ENCODE measurements around the gene MAGI2. TPM values are rescaled to one million over a fixed set of nuclear protein-coding genes. Genes with fewer than 3 reads are reported as not detected.

Gene MAGI2
- total RNA-seq, 1 experiment from 2014 or later, result 0.34 TPM

GRCh38 chr7:78746301-78746700, 707.2 kb downstream of the MAGI2 start:
- no peak overlapping the region for H3K27ac ChIP-seq (ENCODE audit: low read depth, low read length, poor library complexity, severe bottlenecking)
- BruUV-seq (replicated peaks), result no TSS peak
- ChIA-PET CTCF (no interaction called here), POLR2A (ENCODE audit: low non-redundant PET) (interaction anchor here (0.6 kb wide), 2 partner anchors 781 to 1364 kb away, joined by 4 to 22 read pairs; no protein-coding TSS in a partner anchor)
- no peaks in the 10 kb centered on the region for H3K27me3 ChIP-seq (replicated peaks; ENCODE audit: insufficient read depth, low read depth, low read length, poor library complexity)
- no peaks in the 10 kb centered on the region for H3K9me3 ChIP-seq (ENCODE audit: low read depth, low read length, poor library complexity, severe bottlenecking)
- TF ChIP-seq CTCF (conservative IDR thresholded peaks at IDR 0.05; ENCODE audit: low read depth, low read length), result no peak
- TF ChIP-seq EZH2 (IDR thresholded peaks at IDR 0.05; ENCODE audit: borderline replicate concordance, low read depth, low read length, poor library complexity, severe bottlenecking), result no peak
- intact Hi-C loops (cut with micrococcal nuclease; ENCODE audit: unreplicated experiment), result no loop called here
- H3K4me3 ChIP-seq (ENCODE audit: low read depth, low read length, poor library complexity, severe bottlenecking), result no peak overlapping the region
- H3K36me3 ChIP-seq (ENCODE audit: insufficient read depth, low read length, poor library complexity, severe bottlenecking), result no peaks in the 10 kb centered on the region
- no peaks in the 10 kb centered on the region for H3K4me1 ChIP-seq (ENCODE audit: insufficient read depth, low read length, poor library complexity, severe bottlenecking)
- no peak for DNase-seq (ENCODE audit: low spot score)

GRCh38 chr7:78742694-78743093, 710.8 kb downstream of the MAGI2 start:
- Histone ChIP-seq H3K4me3 (ENCODE audit: low read depth, low read length, poor library complexity, severe bottlenecking) (no peak overlapping the region), H3K27ac (ENCODE audit: low read depth, low read length, poor library complexity, severe bottlenecking) (no peak overlapping the region), H3K4me1 (ENCODE audit: insufficient read depth, low read length, poor library complexity, severe bottlenecking) (no peaks in the 10 kb centered on the region), H3K27me3 (replicated peaks; ENCODE audit: insufficient read depth, low read depth, low read length, poor library complexity) (peaks cover 9% of the 10 kb centered on the region), H3K9me3 (ENCODE audit: low read depth, low read length, poor library complexity, severe bottlenecking) (no peaks in the 10 kb centered on the region), H3K36me3 (ENCODE audit: insufficient read depth, low read length, poor library complexity, severe bottlenecking) (no peaks in the 10 kb centered on the region)
- no peak for DNase-seq (ENCODE audit: low spot score)
- BruUV-seq (replicated peaks), result no TSS peak
- ChIA-PET CTCF (no interaction called here), POLR2A (ENCODE audit: low non-redundant PET) (no interaction called here)
- no peak for TF ChIP-seq EZH2 (IDR thresholded peaks at IDR 0.05; ENCODE audit: borderline replicate concordance, low read depth, low read length, poor library complexity, severe bottlenecking)
- intact Hi-C loops (cut with micrococcal nuclease; ENCODE audit: unreplicated experiment), result no loop called here

- H3K4me3 ChIP-seq (ENCODE audit: low read depth, low read length, poor library complexity, severe bottlenecking), result no peak overlapping the region
- H3K36me3 ChIP-seq (ENCODE audit: insufficient read depth, low read length, poor library complexity, severe bottlenecking), result no peaks in the 10 kb centered on the region
- CTCF ChIA-PET, result no interaction called here
- TF ChIP-seq EZH2 (IDR thresholded peaks at IDR 0.05; ENCODE audit: borderline replicate concordance, low read depth, low read length, poor library complexity, severe bottlenecking), result no peak
- H3K4me1 ChIP-seq (ENCODE audit: insufficient read depth, low read length, poor library complexity, severe bottlenecking), result no peaks in the 10 kb centered on the region
- DNase-seq (ENCODE audit: low spot score), result no peak
- POLR2A ChIA-PET (ENCODE audit: low non-redundant PET), result no interaction called here
- intact Hi-C loops (cut with micrococcal nuclease; ENCODE audit: unreplicated experiment), result no loop called here
- peaks cover 14% of the 10 kb centered on the region for H3K27me3 ChIP-seq (replicated peaks; ENCODE audit: insufficient read depth, low read depth, low read length, poor library complexity)
- H3K9me3 ChIP-seq (ENCODE audit: low read depth, low read length, poor library complexity, severe bottlenecking), result no peaks in the 10 kb centered on the region
- no peak overlapping the region for H3K27ac ChIP-seq (ENCODE audit: low read depth, low read length, poor library complexity, severe bottlenecking)
- no TSS peak for BruUV-seq (replicated peaks)
Measured at GRCh38 chr7:78736548-78736947, 716.9 kb downstream of the MAGI2 start.

- Histone ChIP-seq H3K9me3 (ENCODE audit: low read depth, low read length, poor library complexity, severe bottlenecking) (no peaks in the 10 kb centered on the region), H3K4me1 (ENCODE audit: insufficient read depth, low read length, poor library complexity, severe bottlenecking) (no peaks in the 10 kb centered on the region), H3K36me3 (ENCODE audit: insufficient read depth, low read length, poor library complexity, severe bottlenecking) (no peaks in the 10 kb centered on the region), H3K27ac (ENCODE audit: low read depth, low read length, poor library complexity, severe bottlenecking) (no peak overlapping the region), H3K4me3 (ENCODE audit: low read depth, low read length, poor library complexity, severe bottlenecking) (no peak overlapping the region), H3K27me3 (replicated peaks; ENCODE audit: insufficient read depth, low read depth, low read length, poor library complexity) (peaks cover 14% of the 10 kb centered on the region)
- no TSS peak for BruUV-seq (replicated peaks)
- POLR2A ChIA-PET (ENCODE audit: low non-redundant PET), result no interaction called here
- no peak for TF ChIP-seq CTCF (conservative IDR thresholded peaks at IDR 0.05; ENCODE audit: low read depth, low read length)
- TF ChIP-seq EZH2 (IDR thresholded peaks at IDR 0.05; ENCODE audit: borderline replicate concordance, low read depth, low read length, poor library complexity, severe bottlenecking), result no peak
- intact Hi-C loops (cut with micrococcal nuclease; ENCODE audit: unreplicated experiment), result no loop called here
- no peak for DNase-seq (ENCODE audit: low spot score)
- CTCF ChIA-PET, result no interaction called here
Measured at GRCh38 chr7:78734626-78735025, 718.8 kb downstream of the MAGI2 start.

Measured in A673 (cell line).